Measurements from ENCODE around the gene CDC42BPA.

DNA sequence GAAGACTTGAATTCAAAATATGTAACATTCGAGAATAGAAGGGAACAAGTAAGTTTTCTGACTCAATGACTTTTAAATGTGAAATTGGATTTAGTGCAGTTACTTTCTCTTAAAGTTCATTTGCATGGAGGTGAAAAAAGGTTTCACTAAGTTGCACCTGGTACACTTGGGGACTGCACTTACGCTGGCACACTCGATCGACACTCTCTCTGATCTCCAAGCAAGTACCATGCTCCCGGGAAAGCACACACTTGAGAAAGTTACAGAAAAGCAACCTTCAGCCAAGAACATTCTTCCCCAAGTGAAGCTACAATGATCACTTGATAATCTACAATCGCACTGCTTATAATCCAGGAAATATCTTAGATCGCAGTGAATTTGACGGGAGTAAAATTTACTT, 315.1 kb downstream of the CDC42BPA start:
- TF ChIP-seq POLR2A (IDR thresholded peaks at IDR 0.05): no peak
- TF ChIP-seq, protein P1, sequence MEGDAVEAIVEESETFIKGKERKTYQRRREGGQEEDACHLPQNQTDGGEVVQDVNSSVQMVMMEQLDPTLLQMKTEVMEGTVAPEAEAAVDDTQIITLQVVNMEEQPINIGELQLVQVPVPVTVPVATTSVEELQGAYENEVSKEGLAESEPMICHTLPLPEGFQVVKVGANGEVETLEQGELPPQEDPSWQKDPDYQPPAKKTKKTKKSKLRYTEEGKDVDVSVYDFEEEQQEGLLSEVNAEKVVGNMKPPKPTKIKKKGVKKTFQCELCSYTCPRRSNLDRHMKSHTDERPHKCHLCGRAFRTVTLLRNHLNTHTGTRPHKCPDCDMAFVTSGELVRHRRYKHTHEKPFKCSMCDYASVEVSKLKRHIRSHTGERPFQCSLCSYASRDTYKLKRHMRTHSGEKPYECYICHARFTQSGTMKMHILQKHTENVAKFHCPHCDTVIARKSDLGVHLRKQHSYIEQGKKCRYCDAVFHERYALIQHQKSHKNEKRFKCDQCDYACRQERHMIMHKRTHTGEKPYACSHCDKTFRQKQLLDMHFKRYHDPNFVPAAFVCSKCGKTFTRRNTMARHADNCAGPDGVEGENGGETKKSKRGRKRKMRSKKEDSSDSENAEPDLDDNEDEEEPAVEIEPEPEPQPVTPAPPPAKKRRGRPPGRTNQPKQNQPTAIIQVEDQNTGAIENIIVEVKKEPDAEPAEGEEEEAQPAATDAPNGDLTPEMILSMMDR (IDR thresholded peaks at IDR 0.05): no peak
